Right ventricle myocardium inferior (tissue), 1 donor: ENCODE measurements around the gene CSMD2. TPM values are rescaled to one million over a fixed set of nuclear protein-coding genes. Genes with fewer than 3 reads are reported as not detected.
A peak's percentile ranks its signal among the peaks of the same experiment; 100 is the strongest.

Source experiments
- ATAC-seq: fragments of 200-7000 bp; cut with Tn5 transposase; one replicate; pipeline ENCODE4 v1.9.1; 2020; ENCODE audit warnings: mild to moderate bottlenecking, moderate library complexity
- DNase-seq: peaks from one replicate; pipeline ENCODE4 v3.0.0; 2021; ENCODE audit errors: missing footprints
- intact Hi-C: fragments of 100-400 bp; cut with DNase I; formaldehyde crosslinking; loops from one replicate; pipeline ENCODE4 v1.11.0; 2022
- total RNA-seq: library from RNA; stranded (reverse); fragmentation: NEBNext Ultra II Directional; extraction: Animal tissue kit (Norgen Biotek cat#: 25700); gene quantifications from one replicate; pipeline ENCODE4 v1.2.1, GENCODE V29; 2021
- donor health status: DM: no; HTN: yes; CAD: no; lungs with severe emphysema.

The CSMD2 gene
- total RNA-seq, 1 donor from 2014 or later, result 0.32 TPM

DNA sequence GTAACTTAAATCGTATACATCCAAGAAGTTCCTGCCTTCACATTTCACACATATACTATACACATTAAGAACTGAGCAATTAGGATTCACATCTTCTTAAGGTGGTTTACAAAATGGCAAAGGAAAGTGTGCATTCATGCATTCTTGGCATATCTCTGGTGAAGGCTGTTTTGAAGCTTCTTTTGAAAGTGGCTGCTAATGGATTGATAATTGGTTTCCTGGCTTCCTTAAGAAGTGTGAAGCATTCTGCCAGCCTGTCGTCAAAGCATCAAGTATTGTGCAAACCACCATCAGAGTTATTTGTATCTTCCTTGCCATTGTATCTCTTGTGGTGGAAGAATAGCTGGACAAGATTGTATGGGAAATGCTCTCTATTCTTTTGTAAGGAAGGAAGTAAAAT is 396.2 kb downstream of the CSMD2 start:
- ATAC-seq, result no peak
- DNase-seq, result no peak
- intact Hi-C loops, result loop anchor here (10.0 kb wide), 1 partner anchor 206 kb away; no protein-coding TSS in a partner anchor

DNA sequence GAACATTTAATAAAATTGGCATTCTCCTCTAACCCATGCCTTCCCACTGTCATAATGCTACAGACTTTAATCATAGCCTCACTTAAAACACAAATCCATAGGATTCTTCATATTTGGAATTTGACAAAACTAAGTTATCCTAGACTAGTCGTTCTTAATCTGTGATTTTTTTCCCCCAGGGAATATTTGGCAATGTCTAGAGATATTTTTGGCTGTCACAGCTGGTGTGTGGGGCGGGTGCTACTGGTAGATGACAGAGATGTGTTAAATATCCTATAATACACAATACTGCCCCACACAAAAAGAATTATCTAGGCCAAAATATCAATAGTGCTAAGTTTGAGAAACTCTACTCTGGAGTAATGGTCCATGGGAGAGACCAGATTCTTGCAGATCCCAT is 396.9 kb downstream of the CSMD2 start:
- intact Hi-C loops, result loop anchor here (10.0 kb wide), 1 partner anchor 207 kb away; no protein-coding TSS in a partner anchor

GRCh38 chr1:33764149-33764548 is 400.9 kb downstream of the CSMD2 start:
- DNase-seq (no peak), ATAC-seq (no peak)
- intact Hi-C loops, result loop anchor here (10.0 kb wide), 1 partner anchor 211 kb away; no protein-coding TSS in a partner anchor

More for the DNA sequence above, 396.9 kb downstream of the CSMD2 start:
- DNase-seq, result no peak
- no peak for ATAC-seq

DNA sequence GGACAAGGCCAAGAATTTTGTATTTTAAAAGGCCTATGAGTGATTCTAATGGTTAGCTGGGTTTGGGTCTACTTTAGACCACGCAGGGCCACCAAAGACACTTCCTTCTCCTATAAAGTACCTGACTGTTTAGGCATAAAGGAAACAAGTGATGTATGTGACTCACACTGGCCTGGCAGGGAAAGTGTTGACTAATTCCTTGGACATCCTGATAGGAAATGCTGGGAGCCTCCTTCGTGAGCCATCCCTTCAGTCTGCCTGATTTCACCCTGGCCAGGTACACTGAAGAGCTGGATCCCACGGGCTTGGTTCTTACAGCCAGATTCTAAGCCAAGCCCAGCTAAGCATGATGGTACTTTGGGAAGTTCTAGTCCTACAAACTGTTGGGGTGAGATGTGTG is 401.6 kb downstream of the CSMD2 start:
- intact Hi-C loops, result loop anchor here (10.0 kb wide), 1 partner anchor 211 kb away; no protein-coding TSS in a partner anchor
- no peak for DNase-seq

GRCh38 chr1:33762962-33763361 is 402.1 kb downstream of the CSMD2 start:
- no peak for ATAC-seq
- intact Hi-C loops, result loop anchor here (10.0 kb wide), 1 partner anchor 212 kb away; no protein-coding TSS in a partner anchor
- DNase-seq, result no peak

More for the DNA sequence above, 401.6 kb downstream of the CSMD2 start:
- no peak for ATAC-seq

DNA sequence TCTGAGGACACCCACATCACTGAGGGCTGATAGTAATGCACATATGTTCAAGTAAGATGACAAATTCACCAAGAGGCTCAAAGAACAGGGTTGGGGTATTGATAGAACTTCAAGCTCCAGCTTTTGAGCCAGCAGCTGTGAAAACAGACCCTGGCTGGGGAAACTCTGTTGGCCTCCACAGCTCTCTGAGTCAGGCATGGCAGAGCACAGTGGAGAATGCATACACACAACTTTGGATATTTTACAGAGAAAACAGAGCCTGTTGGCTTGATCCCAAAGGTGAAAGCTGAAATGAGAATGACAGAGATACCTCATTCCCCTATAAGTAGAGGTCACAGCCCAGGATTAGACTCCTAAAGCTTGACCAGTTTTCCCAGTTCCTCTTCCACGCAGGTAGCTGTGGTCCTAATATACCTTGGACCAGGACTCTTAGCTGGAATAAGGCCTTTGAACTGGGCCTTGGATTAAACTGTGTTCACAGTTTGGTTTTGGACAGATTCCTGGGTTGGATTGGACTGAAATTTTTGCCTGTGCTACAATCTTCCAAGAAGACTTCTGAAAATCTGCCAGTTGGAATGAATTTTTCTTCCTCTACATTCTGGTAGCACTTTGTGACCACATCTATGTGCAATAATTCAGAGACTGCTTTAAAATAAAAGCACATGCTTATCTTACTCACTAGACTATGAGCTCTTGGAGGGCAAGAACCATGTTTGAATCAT is 402.8 kb downstream of the CSMD2 start:
- ATAC-seq (peak; percentile 61), DNase-seq (no peak)
- intact Hi-C loops, result loop anchor here (10.0 kb wide), 1 partner anchor 213 kb away; no protein-coding TSS in a partner anchor

- peak; percentile 86 for ATAC-seq
- DNase-seq, result no peak
These were observed 406.3 kb downstream of the CSMD2 start for GRCh38 chr1:33758698-33759097.

DNA sequence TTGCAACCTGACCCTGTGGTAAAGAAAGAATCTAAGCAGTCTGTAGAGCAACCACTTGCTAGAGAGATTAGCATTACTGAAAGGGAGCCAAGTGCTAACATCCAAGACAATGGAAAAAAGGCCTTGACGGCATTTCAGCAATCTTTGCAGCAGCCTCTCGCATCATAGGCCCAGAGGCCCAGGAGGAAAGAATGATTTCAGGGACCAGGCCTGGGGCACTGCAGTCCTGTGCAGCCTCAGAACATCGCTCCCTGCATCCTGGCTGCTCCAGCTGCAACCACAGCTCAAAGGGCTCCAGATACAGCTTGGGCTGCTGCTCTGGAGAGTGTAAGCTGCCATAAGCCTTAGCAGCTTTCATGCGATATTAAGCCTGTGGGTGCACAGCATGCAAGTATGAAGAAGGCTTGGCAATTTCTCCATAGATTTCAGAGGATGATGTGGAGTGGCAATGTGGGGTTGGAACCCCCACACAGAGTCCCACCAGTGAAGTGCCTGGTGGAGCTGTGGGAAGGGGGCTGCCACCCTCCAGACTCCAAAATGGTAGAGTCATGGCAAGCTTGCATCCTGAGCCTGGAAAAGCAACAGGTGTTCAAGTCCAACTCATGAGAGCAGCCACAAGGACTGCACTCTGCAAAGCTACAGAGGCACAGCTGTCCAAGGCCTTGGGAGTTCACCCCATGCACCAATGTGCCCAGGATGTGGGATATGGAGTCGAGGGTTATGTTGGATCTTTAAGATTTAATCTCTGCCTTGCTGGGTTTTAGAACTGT is 411.8 kb downstream of the CSMD2 start:
- intact Hi-C loops, result no loop called here
- DNase-seq, result no peak
- ATAC-seq, result no peak

More at GRCh38 chr1:33758698-33759097, 406.3 kb downstream of the CSMD2 start:
- intact Hi-C loops, result no loop called here

DNA sequence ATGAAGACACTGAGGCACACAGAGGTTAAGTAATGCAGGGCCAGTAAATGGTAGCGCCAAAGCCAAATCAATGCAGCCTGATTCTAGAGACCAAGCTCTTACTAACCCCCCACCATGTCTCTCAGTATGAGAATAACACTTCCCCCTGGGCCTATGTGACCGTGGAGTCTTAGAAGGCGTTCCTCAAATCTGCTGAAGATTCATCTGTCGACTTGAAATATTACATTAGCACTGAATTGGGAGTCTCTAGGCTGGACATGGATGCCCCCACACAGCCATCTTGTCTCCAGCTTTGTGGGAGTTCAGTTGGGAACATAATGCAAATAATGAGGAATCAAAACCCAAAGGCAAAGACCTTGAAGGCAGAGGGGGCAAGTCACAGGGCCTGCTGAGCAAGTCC is 419.1 kb downstream of the CSMD2 start:
- DNase-seq, result no peak
- intact Hi-C loops, result no loop called here
- ATAC-seq, result no peak

GRCh38 chr1:33743221-33743998 is 421.6 kb downstream of the CSMD2 start:
- intact Hi-C loops, result no loop called here
- DNase-seq, result no peak
- ATAC-seq, result no peak

GRCh38 chr1:33742663-33743062 is 422.4 kb downstream of the CSMD2 start:
- intact Hi-C loops, result no loop called here
- no peak for DNase-seq

DNA sequence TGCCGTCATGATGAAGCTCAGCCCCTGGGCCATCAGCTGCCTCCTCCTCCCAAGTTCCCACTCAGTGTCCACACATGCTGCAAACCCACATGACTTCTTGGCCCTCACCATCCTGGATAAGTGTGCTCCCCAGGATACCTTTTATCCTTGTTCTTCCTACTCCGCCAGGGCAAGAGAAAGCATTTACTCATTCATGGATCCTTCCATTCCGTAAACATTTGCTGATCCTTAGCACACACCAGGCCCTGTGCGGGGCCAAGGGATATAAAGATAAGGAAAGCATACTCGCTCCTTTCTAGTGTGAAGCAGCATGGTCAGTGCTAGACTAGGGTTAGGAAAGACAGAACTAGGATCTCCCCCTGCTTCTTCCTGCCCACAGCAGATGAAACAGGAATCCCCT is 423.3 kb downstream of the CSMD2 start:
- no peak for DNase-seq
- ATAC-seq, result no peak
- intact Hi-C loops, result no loop called here

More at GRCh38 chr1:33742663-33743062, 422.4 kb downstream of the CSMD2 start:
- no peak for ATAC-seq

DNA sequence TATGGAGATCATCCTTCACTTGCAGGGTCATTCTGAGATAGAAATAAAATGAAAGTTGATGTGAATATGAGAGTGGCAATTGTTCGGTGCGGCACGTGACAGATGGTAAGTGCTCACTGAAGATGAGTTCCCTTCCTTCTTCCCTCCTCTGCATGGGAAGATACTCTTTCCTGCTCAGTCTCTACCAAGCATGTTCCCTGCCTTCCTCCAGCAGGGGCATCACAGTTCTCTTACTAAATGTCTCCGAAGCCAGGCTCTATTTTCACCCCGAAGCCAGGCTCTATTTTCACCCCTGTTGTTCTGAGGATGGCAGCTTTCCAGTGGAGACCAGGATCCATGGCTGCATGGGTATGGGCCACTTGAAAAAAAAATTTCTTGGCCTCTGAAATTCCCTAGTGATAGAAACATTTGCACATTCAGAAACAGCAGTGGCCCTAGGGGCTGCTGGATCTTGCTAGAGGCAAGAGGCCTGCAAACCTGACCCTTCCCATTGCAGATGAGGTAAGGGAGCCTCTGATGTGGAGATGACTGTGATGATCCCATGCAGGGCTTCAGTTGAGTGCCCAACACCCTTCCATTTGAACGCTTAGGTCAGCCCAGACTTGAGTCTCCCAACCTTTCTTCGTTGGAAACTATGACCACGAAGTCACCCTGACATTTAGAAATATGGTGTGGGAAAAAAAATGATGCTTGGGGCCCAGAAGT is 424.8 kb downstream of the CSMD2 start:
- ATAC-seq, result no peak
- DNase-seq, result no peak
- intact Hi-C loops, result no loop called here

GRCh38 chr1:33738976-33739375 is 426.1 kb downstream of the CSMD2 start:
- ATAC-seq (no peak), DNase-seq (no peak)
- intact Hi-C loops, result loop anchor here (10.0 kb wide), 1 partner anchor 276 kb away; no protein-coding TSS in a partner anchor

DNA sequence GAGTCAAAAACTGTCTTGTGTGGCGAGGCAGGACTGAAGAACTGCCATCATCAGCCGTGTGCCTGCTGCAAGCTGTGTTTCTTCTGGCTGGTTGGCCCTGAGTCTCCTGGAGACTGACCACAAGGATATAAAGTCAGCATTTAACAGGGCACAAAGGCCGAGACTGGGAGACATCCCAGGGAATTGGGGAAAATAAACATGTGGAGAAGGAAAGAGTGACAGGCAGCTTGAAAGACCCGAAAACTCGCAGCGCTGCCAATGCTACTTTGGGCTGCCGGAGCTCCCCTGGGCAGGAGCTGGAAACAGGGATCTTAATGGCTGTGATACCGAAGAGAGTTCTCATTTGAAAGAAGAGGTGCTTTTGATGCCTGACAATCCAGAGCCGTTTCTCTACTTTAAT is 426.5 kb downstream of the CSMD2 start:
- DNase-seq, result no peak
- ATAC-seq, result no peak
- intact Hi-C loops, result loop anchor here (10.0 kb wide), 1 partner anchor 276 kb away; no protein-coding TSS in a partner anchor

- intact Hi-C loops, result loop anchor here (2.0 to 10.0 kb wide), 2 partner anchors 278 to 376 kb away; no protein-coding TSS in a partner anchor
These were observed 428.5 kb downstream of the CSMD2 start for GRCh38 chr1:33736496-33736895.

GRCh38 chr1:33735624-33736023 is 429.4 kb downstream of the CSMD2 start:
- intact Hi-C loops, result loop anchor here (2.0 to 10.0 kb wide), 2 partner anchors 279 to 377 kb away; no protein-coding TSS in a partner anchor
- ATAC-seq, result no peak
- no peak for DNase-seq

More at GRCh38 chr1:33736496-33736895, 428.5 kb downstream of the CSMD2 start:
- no peak for DNase-seq
- ATAC-seq, result no peak

DNA sequence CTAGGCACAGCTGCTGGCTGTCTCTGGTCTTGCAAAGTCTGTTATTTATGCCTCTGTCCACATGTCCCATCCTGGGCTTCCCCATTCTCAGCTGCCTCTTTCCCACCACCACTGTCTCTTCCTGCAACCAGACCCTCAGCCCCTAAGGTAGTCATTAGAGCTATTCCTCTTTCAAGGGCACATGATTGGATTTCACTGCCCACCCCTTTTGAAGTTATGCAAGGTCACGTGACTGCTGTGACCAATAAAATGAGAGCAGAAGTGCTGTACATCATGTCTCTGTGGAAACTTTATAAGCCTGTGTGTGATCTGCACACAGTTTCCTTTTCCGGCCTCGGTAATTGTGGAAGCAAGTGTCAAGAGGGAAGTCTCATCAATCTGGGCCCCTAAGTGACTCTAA is 437.7 kb downstream of the CSMD2 start:
- intact Hi-C loops, result no loop called here
- no peak for DNase-seq

More for the DNA sequence above, 437.7 kb downstream of the CSMD2 start:
- no peak for ATAC-seq
